OCI-M1 (cell line): ENCODE measurements around the gene EMID1.

Experiments
- DNase-seq: peaks from one replicate; lab custom pipeline; 2025; lab: John Stamatoyannopoulos, UW

The EMID1 gene

GRCh38 chr22:29195118-29195963 lies 10.4 kb upstream of the EMID1 start:
- DNase-seq = peak; percentile 94

GRCh38 chr22:29195964-29196666 lies 9.6 kb upstream of the EMID1 start:
- DNase-seq = peak; percentile 66

- peak; percentile 79 for DNase-seq
Measured at GRCh38 chr22:29197096-29197495, 8.6 kb upstream of the EMID1 start.

- DNase-seq = no peak
Measured at GRCh38 chr22:29198240-29198639, 7.5 kb upstream of the EMID1 start.

GRCh38 chr22:29199702-29200400 lies 5.8 kb upstream of the EMID1 start:
- no peak for DNase-seq

- no peak for DNase-seq
Measured at GRCh38 chr22:29200901-29201300, 4.8 kb upstream of the EMID1 start.

- DNase-seq = no peak
Measured at GRCh38 chr22:29201782-29202181, 3.9 kb upstream of the EMID1 start.

- DNase-seq = peak; percentile 73
Measured at GRCh38 chr22:29202212-29203192, 3.2 kb upstream of the EMID1 start.

GRCh38 chr22:29203488-29204454 lies 1.9 kb upstream of the EMID1 start:
- no peak for DNase-seq

- peak; percentile 7 for DNase-seq
Measured at GRCh38 chr22:29204455-29205183, 1.1 kb upstream of the EMID1 start.

GRCh38 chr22:29205252-29205593 lies 473 bp upstream of the EMID1 start:
- DNase-seq = no peak

- DNase-seq = no peak
Measured at GRCh38 chr22:29206372-29207242, 911 bp downstream of the EMID1 start.

GRCh38 chr22:29207243-29207550 lies 1.5 kb downstream of the EMID1 start:
- no peak for DNase-seq

- no peak for DNase-seq
Measured at GRCh38 chr22:29207562-29208501, 2.1 kb downstream of the EMID1 start.

GRCh38 chr22:29208502-29208862 lies 2.8 kb downstream of the EMID1 start:
- DNase-seq = no peak

GRCh38 chr22:29208879-29209623 lies 3.4 kb downstream of the EMID1 start:
- DNase-seq = peak; percentile 72

GRCh38 chr22:29209624-29209929 lies 3.9 kb downstream of the EMID1 start:
- no peak for DNase-seq
